Hepatocyte (in vitro differentiated cells): ENCODE results near the gene TGM3. TPM values are rescaled to one million over a fixed set of nuclear protein-coding genes. Genes with fewer than 3 reads are reported as not detected.

Experiments used
- DNase-seq: peaks from one replicate; pipeline ENCODE4 v3.0.0-alpha.2; 2016; ENCODE audit warnings: low spot score
- H2AFZ ChIP-seq: fragments of 200-600 bp; sonication (generic); 2 replicates; pipeline ENCODE4 v1.6.0; 2016; ENCODE audit warnings: antibody characterized with exemption, mild to moderate bottlenecking
- H3K27ac ChIP-seq: fragments of 200-600 bp; sonication (generic); 2 replicates; pipeline ENCODE4 v1.5.1; 2016; ENCODE audit warnings: mild to moderate bottlenecking
- H3K27me3 ChIP-seq: fragments of 200-600 bp; sonication (generic); 2 replicates; pipeline ENCODE4 v1.6.1; 2016
- H3K36me3 ChIP-seq: fragments of 200-600 bp; sonication (generic); replicated peaks from 2 replicates; pipeline ENCODE4 v1.5.1; 2016; ENCODE audit warnings: low read depth; ENCODE audit not compliant: insufficient read depth
- H3K4me1 ChIP-seq: fragments of 200-600 bp; sonication (generic); 2 replicates; pipeline ENCODE4 v1.5.1; 2016; ENCODE audit warnings: mild to moderate bottlenecking, moderate library complexity; ENCODE audit not compliant: insufficient read depth
- H3K4me2 ChIP-seq: fragments of 200-600 bp; sonication (generic); 2 replicates; pipeline ENCODE4 v1.6.0; 2016
- H3K4me3 ChIP-seq: fragments of 200-600 bp; sonication (generic); 2 replicates; pipeline ENCODE4 v1.5.1; 2016; ENCODE audit warnings: mild to moderate bottlenecking
- H3K79me2 ChIP-seq: fragments of 200-600 bp; sonication (generic); 2 replicates; pipeline ENCODE4 v1.6.0; 2017; ENCODE audit warnings: mild to moderate bottlenecking
- H3K9me2 ChIP-seq: fragments of 200-600 bp; sonication (generic); replicated peaks from 2 replicates; pipeline ENCODE4 v1.6.0; 2017; ENCODE audit warnings: mild to moderate bottlenecking; ENCODE audit not compliant: insufficient read depth
- H3K9me3 ChIP-seq: fragments of 200-600 bp; sonication (generic); 2 replicates; pipeline ENCODE4 v1.5.1; 2016; ENCODE audit warnings: low read depth, mild to moderate bottlenecking
- H4K20me1 ChIP-seq: fragments of 200-600 bp; sonication (generic); 2 replicates; pipeline ENCODE4 v1.6.0; 2016; ENCODE audit warnings: mild to moderate bottlenecking; ENCODE audit not compliant: insufficient read depth, poor library complexity, severe bottlenecking
- EZH2 ChIP-seq: fragments of 200-600 bp; sonication (generic); IDR thresholded peaks from 2 replicates; pipeline ENCODE4 v1.6.1; 2016; ENCODE audit warnings: antibody characterized with exemption, mild to moderate bottlenecking, borderline replicate concordance
- EZH2phosphoT487 ChIP-seq: fragments of 200-600 bp; sonication (generic); IDR thresholded peaks from one replicate; pipeline ENCODE4 v1.6.1; 2018; ENCODE audit warnings: antibody characterized with exemption, mild to moderate bottlenecking, low read depth, moderate library complexity; ENCODE audit not compliant: unreplicated experiment, severe bottlenecking
- WGBS: methylation state at CpG from one replicate; pipeline ENCODE4 v1.1.6; 2016; ENCODE audit warnings: low lambda C conversion rate; ENCODE audit errors: missing lambda C conversion rate; 5-methylcytosine and 5-hydroxymethylcytosine counted together
- polyA plus RNA-seq: library from polyadenylated mRNA; unstranded; fragments of >200 nt; fragmentation: Nextera tagmentation; extraction: Ambion mirVana; gene quantifications from 2 replicates; pipeline ENCODE4 v1.2.1, GENCODE V29; 2016
- total RNA-seq: library from RNA; depleted of rRNA; stranded (reverse); fragments of >200 nt; gene quantifications from 2 replicates; pipeline ENCODE4 v1.2.3, GENCODE V29; 2014
- TF ChIP-seq, protein P1 (sequence below): fragments of 200-600 bp; sonication (generic); IDR thresholded peaks from 2 replicates; pipeline ENCODE4 v1.5.1; 2016; ENCODE audit warnings: antibody characterized with exemption, mild to moderate bottlenecking; ENCODE audit not compliant: poor library complexity

The TGM3 gene
- total and polyA plus RNA-seq, 2 experiments from 2014 or later = 0.15 to 0.23 TPM

DNA sequence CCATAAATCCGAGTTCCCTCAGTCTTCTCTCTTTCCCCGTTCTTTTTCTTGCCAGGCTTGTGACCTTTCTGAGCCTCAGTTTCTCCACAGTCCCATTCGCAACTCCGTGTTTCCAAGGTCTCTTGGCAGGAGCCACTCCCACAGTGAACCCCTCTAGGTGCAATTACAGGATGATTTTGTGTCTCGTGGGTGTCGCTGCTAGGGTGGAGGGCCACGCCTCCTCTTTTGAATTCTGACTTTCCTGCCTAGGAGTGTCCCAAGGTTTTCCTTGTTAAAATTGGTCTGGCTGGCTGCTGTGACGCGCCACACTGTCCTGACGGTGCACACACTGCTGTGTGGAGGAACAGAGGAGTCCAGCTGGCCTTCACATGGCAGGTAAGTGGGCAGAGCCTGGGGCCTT is 84.8 kb downstream of the TGM3 start, which contains the start of gene TGM6:
Gene TGM6, plus strand, starts transcription at position 301 of the 400 bp plus-strand sequence. Its CDS starts 68 bp downstream, at position 369.
- no peaks in the 10 kb centered on the region for H3K9me3 ChIP-seq
- H3K36me3 ChIP-seq = no peaks in the 10 kb centered on the region
- TF ChIP-seq, protein P1, sequence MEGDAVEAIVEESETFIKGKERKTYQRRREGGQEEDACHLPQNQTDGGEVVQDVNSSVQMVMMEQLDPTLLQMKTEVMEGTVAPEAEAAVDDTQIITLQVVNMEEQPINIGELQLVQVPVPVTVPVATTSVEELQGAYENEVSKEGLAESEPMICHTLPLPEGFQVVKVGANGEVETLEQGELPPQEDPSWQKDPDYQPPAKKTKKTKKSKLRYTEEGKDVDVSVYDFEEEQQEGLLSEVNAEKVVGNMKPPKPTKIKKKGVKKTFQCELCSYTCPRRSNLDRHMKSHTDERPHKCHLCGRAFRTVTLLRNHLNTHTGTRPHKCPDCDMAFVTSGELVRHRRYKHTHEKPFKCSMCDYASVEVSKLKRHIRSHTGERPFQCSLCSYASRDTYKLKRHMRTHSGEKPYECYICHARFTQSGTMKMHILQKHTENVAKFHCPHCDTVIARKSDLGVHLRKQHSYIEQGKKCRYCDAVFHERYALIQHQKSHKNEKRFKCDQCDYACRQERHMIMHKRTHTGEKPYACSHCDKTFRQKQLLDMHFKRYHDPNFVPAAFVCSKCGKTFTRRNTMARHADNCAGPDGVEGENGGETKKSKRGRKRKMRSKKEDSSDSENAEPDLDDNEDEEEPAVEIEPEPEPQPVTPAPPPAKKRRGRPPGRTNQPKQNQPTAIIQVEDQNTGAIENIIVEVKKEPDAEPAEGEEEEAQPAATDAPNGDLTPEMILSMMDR = no peak
- TF ChIP-seq EZH2 (no peak), EZH2phosphoT487 (no peak)
- H4K20me1 ChIP-seq = no peaks in the 10 kb centered on the region
- 91% methylated on average over 10 of the region's 10 CpGs for WGBS
- DNase-seq = no peak
- H2AFZ ChIP-seq = no peak within 1 kb of the TSS
- no peak within 1 kb of the TSS for H3K4me3 ChIP-seq
- no peaks in the 10 kb centered on the region for H3K9me2 ChIP-seq
- no peaks in the 10 kb centered on the region for H3K79me2 ChIP-seq
- H3K27me3 ChIP-seq = no peaks in the 10 kb centered on the region
- no peak within 1 kb of the TSS for H3K27ac ChIP-seq
- no peaks in the 10 kb centered on the region for H3K4me1 ChIP-seq
- no peak within 1 kb of the TSS for H3K4me2 ChIP-seq

DNA sequence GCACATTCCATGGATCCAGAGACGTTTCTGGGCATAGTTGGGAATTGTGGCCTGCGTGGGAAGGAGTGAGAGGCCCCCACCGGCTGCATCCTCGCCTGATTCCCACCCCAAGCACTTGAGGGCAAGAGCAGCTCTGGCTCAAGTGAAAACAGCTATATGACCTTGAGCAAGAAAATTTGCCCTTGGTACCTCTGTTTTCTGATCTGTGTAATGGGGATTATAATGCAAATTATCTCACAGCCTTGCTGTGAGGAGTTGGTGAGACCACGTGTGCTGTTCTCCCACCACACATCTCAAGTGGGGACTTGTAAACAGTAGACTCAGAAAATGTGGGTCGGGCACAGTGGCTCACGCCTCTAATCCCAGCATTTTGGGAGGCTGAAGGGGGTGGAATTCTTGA is 85.5 kb downstream of the TGM3 start:
- Histone ChIP-seq H3K4me3 (no peak overlapping the region), H3K4me2 (no peak overlapping the region), H3K9me2 (no peaks in the 10 kb centered on the region), H3K36me3 (no peaks in the 10 kb centered on the region), H3K4me1 (no peaks in the 10 kb centered on the region), H3K27ac (no peak overlapping the region), H3K79me2 (no peaks in the 10 kb centered on the region), H4K20me1 (no peaks in the 10 kb centered on the region), H3K27me3 (no peaks in the 10 kb centered on the region), H2AFZ (no peak overlapping the region), H3K9me3 (no peaks in the 10 kb centered on the region)
- TF ChIP-seq EZH2 (no peak), EZH2phosphoT487 (no peak)
- TF ChIP-seq, protein P1 = no peak
- no peak for DNase-seq
- 78% methylated on average over 7 of the region's 7 CpGs for WGBS

DNA sequence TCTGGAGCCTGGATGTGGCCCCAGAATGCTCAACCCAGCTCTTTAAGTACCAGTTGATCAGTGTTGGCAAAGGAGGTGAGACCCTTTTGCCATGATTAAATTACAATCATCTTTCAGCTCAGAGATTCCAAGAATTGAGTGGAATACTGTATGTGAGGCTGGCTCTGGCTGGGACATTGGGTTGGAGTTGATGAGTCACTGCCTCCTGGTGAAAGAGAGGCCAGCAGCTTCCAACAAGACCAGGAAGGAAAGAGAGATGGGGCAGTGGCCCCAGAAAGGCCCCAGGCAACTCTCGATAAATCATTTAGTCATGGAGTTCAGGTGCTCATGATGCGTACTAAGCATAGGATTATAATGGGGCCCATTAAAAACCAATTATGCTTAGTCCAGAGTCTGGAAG is 87.0 kb downstream of the TGM3 start:
- Histone ChIP-seq H2AFZ (no peak overlapping the region), H3K27ac (no peak overlapping the region), H3K9me2 (no peaks in the 10 kb centered on the region), H3K4me3 (no peak overlapping the region), H3K4me2 (no peak overlapping the region), H3K79me2 (no peaks in the 10 kb centered on the region), H3K36me3 (no peaks in the 10 kb centered on the region), H3K27me3 (no peaks in the 10 kb centered on the region), H4K20me1 (no peaks in the 10 kb centered on the region), H3K4me1 (no peaks in the 10 kb centered on the region), H3K9me3 (no peaks in the 10 kb centered on the region)
- DNase-seq = no peak
- 97% methylated on average over 2 of the region's 2 CpGs for WGBS
- no peak for TF ChIP-seq EZH2
- TF ChIP-seq, protein P1 = no peak
- TF ChIP-seq EZH2phosphoT487 = no peak

DNA sequence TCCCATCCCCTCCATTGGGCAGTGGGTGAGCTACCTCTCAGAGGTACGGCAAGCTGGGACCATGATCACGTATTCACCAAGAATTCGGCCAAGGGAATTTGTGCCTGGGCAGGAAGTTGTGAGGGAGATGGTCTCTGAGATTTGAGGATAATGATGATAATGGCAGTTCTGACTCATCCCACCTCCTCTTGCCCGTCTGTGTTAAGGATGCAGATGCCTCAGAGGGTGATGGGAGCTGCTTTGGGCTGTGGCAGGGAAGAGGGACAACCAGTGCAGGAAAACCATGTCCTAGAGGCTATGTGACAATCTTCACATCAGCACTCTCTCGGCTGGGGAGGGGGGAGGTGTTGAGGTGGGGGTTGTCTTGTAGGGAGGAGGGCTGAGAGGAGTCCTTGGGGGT is 89.2 kb downstream of the TGM3 start:
- Histone ChIP-seq H3K9me2 (no peaks in the 10 kb centered on the region), H3K27me3 (no peaks in the 10 kb centered on the region), H2AFZ (no peak overlapping the region), H3K79me2 (no peaks in the 10 kb centered on the region), H3K4me1 (no peaks in the 10 kb centered on the region), H3K4me3 (no peak overlapping the region), H3K9me3 (no peaks in the 10 kb centered on the region), H3K36me3 (no peaks in the 10 kb centered on the region), H3K27ac (no peak overlapping the region), H3K4me2 (no peak overlapping the region), H4K20me1 (no peaks in the 10 kb centered on the region)
- DNase-seq = no peak
- no peak for TF ChIP-seq EZH2phosphoT487
- TF ChIP-seq, protein P1 = no peak
- TF ChIP-seq EZH2 = no peak
- 60% methylated on average over 5 of the region's 5 CpGs for WGBS
